ENCODE results near the gene RTN4IP1.
"Not testable (repeated sequence)": the region's sequence is repeated elsewhere in the genome, so short reads cannot be mapped to it uniquely, and the experiment has no call there.

The RTN4IP1 gene

DNA sequence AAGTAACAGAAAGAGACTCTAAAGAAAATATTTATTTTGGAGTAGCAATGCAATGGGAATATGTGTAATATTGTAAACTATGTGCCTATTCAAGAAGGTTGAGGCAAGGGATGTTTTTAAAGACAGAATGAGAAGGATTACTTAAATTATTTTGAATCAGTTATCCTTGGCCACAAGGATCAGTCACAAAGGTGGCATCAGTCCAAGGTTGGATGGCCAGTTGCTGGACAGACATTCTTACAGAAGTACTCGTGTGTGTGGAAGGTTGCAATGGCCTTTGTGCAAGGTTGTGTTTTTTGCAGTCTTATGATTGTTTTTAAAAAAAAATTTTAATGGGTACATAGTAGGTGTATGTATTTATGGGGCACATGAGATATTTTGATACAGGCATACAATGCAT, 2.0 kb upstream of the RTN4IP1 start:
- DNase-seq, result no peak
- Histone ChIP-seq H3K4me1 (no peaks in the 10 kb centered on the region; the same call in 1 of the 2 replicates), H3K4me3 (ENCODE audit: low read depth, low read length) (no peak overlapping the region), H3K36me3 (peaks cover 6% of the 10 kb centered on the region; the same call in 1 of the 2 replicates), H3K9me3 (no peaks in the 10 kb centered on the region), H3K27me3 (no peaks in the 10 kb centered on the region)
- TF ChIP-seq, protein P1, sequence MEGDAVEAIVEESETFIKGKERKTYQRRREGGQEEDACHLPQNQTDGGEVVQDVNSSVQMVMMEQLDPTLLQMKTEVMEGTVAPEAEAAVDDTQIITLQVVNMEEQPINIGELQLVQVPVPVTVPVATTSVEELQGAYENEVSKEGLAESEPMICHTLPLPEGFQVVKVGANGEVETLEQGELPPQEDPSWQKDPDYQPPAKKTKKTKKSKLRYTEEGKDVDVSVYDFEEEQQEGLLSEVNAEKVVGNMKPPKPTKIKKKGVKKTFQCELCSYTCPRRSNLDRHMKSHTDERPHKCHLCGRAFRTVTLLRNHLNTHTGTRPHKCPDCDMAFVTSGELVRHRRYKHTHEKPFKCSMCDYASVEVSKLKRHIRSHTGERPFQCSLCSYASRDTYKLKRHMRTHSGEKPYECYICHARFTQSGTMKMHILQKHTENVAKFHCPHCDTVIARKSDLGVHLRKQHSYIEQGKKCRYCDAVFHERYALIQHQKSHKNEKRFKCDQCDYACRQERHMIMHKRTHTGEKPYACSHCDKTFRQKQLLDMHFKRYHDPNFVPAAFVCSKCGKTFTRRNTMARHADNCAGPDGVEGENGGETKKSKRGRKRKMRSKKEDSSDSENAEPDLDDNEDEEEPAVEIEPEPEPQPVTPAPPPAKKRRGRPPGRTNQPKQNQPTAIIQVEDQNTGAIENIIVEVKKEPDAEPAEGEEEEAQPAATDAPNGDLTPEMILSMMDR (IDR thresholded peaks at IDR 0.05; ENCODE audit: low read depth, low read length), result no peak

DNA sequence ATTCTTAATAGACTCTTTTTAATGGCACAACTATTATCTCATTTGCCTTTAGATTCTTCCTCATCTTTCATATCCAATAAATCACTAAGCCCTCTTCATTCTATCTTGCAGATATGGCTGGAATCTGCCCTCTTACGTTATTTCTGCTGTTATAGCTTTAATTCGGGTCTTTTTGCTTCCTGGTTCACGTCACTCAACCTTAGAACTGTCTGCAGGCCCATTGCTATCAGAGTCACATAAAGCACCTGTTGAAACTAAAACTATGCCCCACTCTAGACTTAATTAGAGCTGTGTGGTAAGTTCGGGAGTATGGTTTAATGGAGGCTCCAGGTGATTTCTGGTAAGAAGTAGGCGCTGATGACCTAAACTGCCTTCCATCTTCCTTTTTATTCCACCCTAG, 1.1 kb upstream of the RTN4IP1 start:
- DNase-seq, result no peak

DNA sequence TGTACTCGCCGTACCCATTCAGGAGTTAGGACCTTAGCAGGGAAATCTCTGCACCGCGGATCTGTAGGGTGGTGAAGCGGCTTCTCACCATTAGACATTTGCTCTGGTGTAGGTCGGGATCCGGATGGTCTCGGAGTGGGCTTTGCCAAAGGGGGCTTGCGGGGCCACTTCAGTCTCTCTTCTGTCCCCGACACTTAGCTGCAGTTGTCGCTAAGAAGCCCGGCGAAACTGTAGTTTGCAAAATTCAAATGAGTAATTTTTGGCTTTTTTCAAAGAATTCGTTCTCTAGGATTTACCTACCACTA, 513 bp upstream of the RTN4IP1 start:
- H3K4me3 ChIP-seq (ENCODE audit: low read depth, low read length), result peak overlapping the region; percentile 93
- no peaks in the 10 kb centered on the region for H3K9me3 ChIP-seq
- H3K27me3 ChIP-seq, result no peaks in the 10 kb centered on the region
- no peak for DNase-seq
- H3K4me1 ChIP-seq, result no peaks in the 10 kb centered on the region; the same call in 1 of the 2 replicates
- TF ChIP-seq, protein P1 (IDR thresholded peaks at IDR 0.05; ENCODE audit: low read depth, low read length), result no peak
- no peaks in the 10 kb centered on the region for H3K36me3 ChIP-seq

More for the DNA sequence above, 1.1 kb upstream of the RTN4IP1 start:
- Histone ChIP-seq H3K27me3 (no peaks in the 10 kb centered on the region), H3K4me1 (no peaks in the 10 kb centered on the region; the same call in 1 of the 2 replicates), H3K36me3 (peaks cover 5% of the 10 kb centered on the region; the same call in 1 of the 2 replicates), H3K4me3 (ENCODE audit: low read depth, low read length) (peak overlapping the region; percentile 93), H3K9me3 (no peaks in the 10 kb centered on the region)
- TF ChIP-seq, protein P1 (IDR thresholded peaks at IDR 0.05; ENCODE audit: low read depth, low read length), result no peak

DNA sequence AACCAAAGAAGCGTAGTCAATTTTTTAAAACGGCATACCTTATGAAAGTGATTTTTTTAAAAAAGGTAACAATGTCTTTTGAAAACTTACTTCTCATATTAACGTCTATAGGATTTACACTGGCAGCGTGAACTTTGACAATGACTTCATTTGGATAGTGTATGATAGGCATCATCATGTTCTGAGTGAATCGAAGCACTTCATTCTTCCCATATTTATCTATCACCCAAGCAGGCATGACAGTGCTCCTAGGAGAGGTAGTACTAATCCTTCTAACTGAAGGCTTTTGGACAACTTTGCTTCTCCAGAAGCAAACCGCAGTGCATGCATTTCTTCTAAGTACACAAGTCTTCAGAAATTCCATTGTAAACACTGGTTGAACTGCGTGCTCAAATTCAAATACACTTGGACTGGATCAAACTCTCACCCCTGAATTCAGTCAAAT, 618 bp downstream of the RTN4IP1 start:
- H3K4me1 ChIP-seq, result no peaks in the 10 kb centered on the region; the same call in 1 of the 2 replicates
- no peaks in the 10 kb centered on the region for H3K9me3 ChIP-seq
- DNase-seq, result no peak
- TF ChIP-seq, protein P1 (IDR thresholded peaks at IDR 0.05; ENCODE audit: low read depth, low read length), result no peak
- no peaks in the 10 kb centered on the region for H3K27me3 ChIP-seq
- H3K4me3 ChIP-seq (ENCODE audit: low read depth, low read length), result peak overlapping the region; percentile 93
- H3K36me3 ChIP-seq, result no peaks in the 10 kb centered on the region

DNA sequence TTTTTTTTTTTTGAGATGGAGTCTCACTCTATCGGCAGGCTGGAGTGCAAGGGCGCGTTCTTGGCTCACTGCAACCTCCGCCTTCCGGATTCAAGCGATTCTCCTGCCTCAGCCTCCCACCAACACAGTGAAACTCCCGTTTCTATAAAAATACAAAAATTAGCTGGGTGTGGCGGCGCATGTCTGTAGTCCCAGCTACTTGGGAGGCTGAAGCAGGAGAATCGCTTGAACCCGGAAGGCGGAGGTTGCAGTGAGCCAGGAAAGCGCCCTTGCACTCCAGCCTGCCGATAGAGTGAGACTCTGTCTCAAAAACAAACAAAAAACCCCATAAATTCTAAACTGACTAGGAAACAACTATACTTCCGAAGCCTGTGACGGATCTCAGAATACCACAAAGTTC, 1.5 kb downstream of the RTN4IP1 start:
- H3K4me1 ChIP-seq; H3K27me3 ChIP-seq; DNase-seq; H3K9me3 ChIP-seq; H3K36me3 ChIP-seq; H3K4me3 ChIP-seq (ENCODE audit: low read depth, low read length): not testable (repeated sequence)

DNA sequence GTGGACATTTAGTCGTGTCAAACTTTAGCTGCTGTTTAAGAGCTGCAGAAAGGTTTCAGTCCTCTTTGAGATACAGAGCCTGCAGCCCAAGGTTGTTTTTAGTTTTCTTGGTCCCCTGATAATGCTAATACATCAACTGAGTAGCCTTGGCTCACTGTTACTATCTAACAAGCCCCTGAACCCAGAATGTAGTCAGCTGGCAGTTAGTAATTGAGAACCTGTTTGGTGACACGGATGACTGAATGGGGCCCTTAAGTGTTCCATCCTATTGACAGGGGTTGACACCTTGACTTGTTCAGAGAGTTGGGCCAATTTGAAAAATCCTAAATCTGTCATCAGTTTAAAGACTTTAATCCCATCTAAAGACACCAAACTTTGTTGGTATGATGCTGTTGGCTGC, 2.8 kb downstream of the RTN4IP1 start:
- no peaks in the 10 kb centered on the region for H3K9me3 ChIP-seq
- no peak for DNase-seq
- no peaks in the 10 kb centered on the region for H3K27me3 ChIP-seq
- H3K4me1 ChIP-seq, result no peaks in the 10 kb centered on the region; the same call in 1 of the 2 replicates
- TF ChIP-seq, protein P1 (IDR thresholded peaks at IDR 0.05; ENCODE audit: low read depth, low read length), result no peak
- H3K36me3 ChIP-seq, result no peaks in the 10 kb centered on the region
- no peak overlapping the region for H3K4me3 ChIP-seq (ENCODE audit: low read depth, low read length)

DNA sequence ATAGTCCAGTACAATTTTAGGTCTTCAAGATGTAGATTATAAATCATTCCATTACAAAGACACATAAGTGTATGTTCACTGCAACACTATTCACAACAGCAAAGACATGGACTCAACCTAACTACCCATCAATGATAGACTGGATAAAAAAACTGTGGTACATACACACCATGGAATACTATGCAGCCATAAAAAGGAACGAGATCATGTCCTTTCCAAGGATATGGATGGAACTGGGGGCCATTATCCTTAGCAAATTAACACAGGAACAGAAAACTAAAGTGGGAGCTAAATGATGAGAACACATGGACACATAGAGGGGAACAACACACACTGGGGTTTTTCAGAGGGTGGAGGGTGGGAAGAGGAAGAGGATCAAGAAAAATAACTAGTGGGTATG, 6.3 kb downstream of the RTN4IP1 start:
- Histone ChIP-seq H3K36me3 (no peaks in the 10 kb centered on the region), H3K4me1 (no peaks in the 10 kb centered on the region), H3K9me3 (no peaks in the 10 kb centered on the region), H3K27me3 (no peaks in the 10 kb centered on the region), H3K4me3 (ENCODE audit: low read depth, low read length) (no peak overlapping the region)
- no peak for DNase-seq
- TF ChIP-seq, protein P1 (IDR thresholded peaks at IDR 0.05; ENCODE audit: low read depth, low read length), result no peak

All from BE2C (cell line).